Hepatocyte (in vitro differentiated cells): Measurements from ENCODE around the gene ZBTB7B. TPM values are rescaled to one million over a fixed set of nuclear protein-coding genes. Genes with fewer than 3 reads are reported as not detected.

Source experiments
- DNase-seq: peaks from one replicate; pipeline ENCODE4 v3.0.0-alpha.2; 2016; ENCODE audit warnings: low spot score
- H2AFZ ChIP-seq: fragments of 200-600 bp; sonication (generic); 2 replicates; pipeline ENCODE4 v1.6.0; 2016; ENCODE audit warnings: antibody characterized with exemption, mild to moderate bottlenecking
- H3K27ac ChIP-seq: fragments of 200-600 bp; sonication (generic); 2 replicates; pipeline ENCODE4 v1.5.1; 2016; ENCODE audit warnings: mild to moderate bottlenecking
- H3K27me3 ChIP-seq: fragments of 200-600 bp; sonication (generic); 2 replicates; pipeline ENCODE4 v1.6.1; 2016
- H3K36me3 ChIP-seq: fragments of 200-600 bp; sonication (generic); replicated peaks from 2 replicates; pipeline ENCODE4 v1.5.1; 2016; ENCODE audit warnings: low read depth; ENCODE audit not compliant: insufficient read depth
- H3K4me1 ChIP-seq: fragments of 200-600 bp; sonication (generic); 2 replicates; pipeline ENCODE4 v1.5.1; 2016; ENCODE audit warnings: mild to moderate bottlenecking, moderate library complexity; ENCODE audit not compliant: insufficient read depth
- H3K4me2 ChIP-seq: fragments of 200-600 bp; sonication (generic); 2 replicates; pipeline ENCODE4 v1.6.0; 2016
- H3K4me3 ChIP-seq: fragments of 200-600 bp; sonication (generic); 2 replicates; pipeline ENCODE4 v1.5.1; 2016; ENCODE audit warnings: mild to moderate bottlenecking
- H3K79me2 ChIP-seq: fragments of 200-600 bp; sonication (generic); 2 replicates; pipeline ENCODE4 v1.6.0; 2017; ENCODE audit warnings: mild to moderate bottlenecking
- H3K9me2 ChIP-seq: fragments of 200-600 bp; sonication (generic); replicated peaks from 2 replicates; pipeline ENCODE4 v1.6.0; 2017; ENCODE audit warnings: mild to moderate bottlenecking; ENCODE audit not compliant: insufficient read depth
- H3K9me3 ChIP-seq: fragments of 200-600 bp; sonication (generic); 2 replicates; pipeline ENCODE4 v1.5.1; 2016; ENCODE audit warnings: low read depth, mild to moderate bottlenecking
- H4K20me1 ChIP-seq: fragments of 200-600 bp; sonication (generic); 2 replicates; pipeline ENCODE4 v1.6.0; 2016; ENCODE audit warnings: mild to moderate bottlenecking; ENCODE audit not compliant: insufficient read depth, poor library complexity, severe bottlenecking
- CTCF ChIP-seq: fragments of 200-600 bp; sonication (generic); IDR thresholded peaks from 2 replicates; pipeline ENCODE4 v1.5.1; 2016; ENCODE audit warnings: antibody characterized with exemption, mild to moderate bottlenecking; ENCODE audit not compliant: poor library complexity
- EZH2 ChIP-seq: fragments of 200-600 bp; sonication (generic); IDR thresholded peaks from 2 replicates; pipeline ENCODE4 v1.6.1; 2016; ENCODE audit warnings: antibody characterized with exemption, mild to moderate bottlenecking, borderline replicate concordance
- EZH2phosphoT487 ChIP-seq: fragments of 200-600 bp; sonication (generic); IDR thresholded peaks from one replicate; pipeline ENCODE4 v1.6.1; 2018; ENCODE audit warnings: antibody characterized with exemption, mild to moderate bottlenecking, low read depth, moderate library complexity; ENCODE audit not compliant: unreplicated experiment, severe bottlenecking
- WGBS: methylation state at CpG from one replicate; pipeline ENCODE4 v1.1.6; 2016; ENCODE audit warnings: low lambda C conversion rate; ENCODE audit errors: missing lambda C conversion rate; 5-methylcytosine and 5-hydroxymethylcytosine counted together
- polyA plus RNA-seq: library from polyadenylated mRNA; unstranded; fragments of >200 nt; fragmentation: Nextera tagmentation; extraction: Ambion mirVana; gene quantifications from 2 replicates; pipeline ENCODE4 v1.2.1, GENCODE V29; 2016
- total RNA-seq: library from RNA; depleted of rRNA; stranded (reverse); fragments of >200 nt; gene quantifications from 2 replicates; pipeline ENCODE4 v1.2.3, GENCODE V29; 2014

ZBTB7B gene
- total and polyA plus RNA-seq, 2 experiments from 2014 or later = 13.3 to 29.2 TPM

GRCh38 chr1:155003766-155004351, 1.3 kb downstream of the ZBTB7B start:
- peak overlapping the region; percentile 94 for H3K4me3 ChIP-seq
- peak overlapping the region; percentile 41 for H2AFZ ChIP-seq
- no peaks in the 10 kb centered on the region for H3K36me3 ChIP-seq
- H3K27ac ChIP-seq = peak overlapping the region; percentile 92
- H3K9me3 ChIP-seq = no peaks in the 10 kb centered on the region
- peak; percentile 63 for DNase-seq
- peaks cover 63% of the 10 kb centered on the region for H3K79me2 ChIP-seq
- H3K4me2 ChIP-seq = peak overlapping the region; percentile 95
- 3% methylated on average over 8 of the region's 34 CpGs for WGBS
- peaks cover 10% of the 10 kb centered on the region for H4K20me1 ChIP-seq
- H3K4me1 ChIP-seq = peaks cover 24% of the 10 kb centered on the region
- TF ChIP-seq EZH2phosphoT487 = no peak
- no peak for TF ChIP-seq EZH2
- no peak for TF ChIP-seq CTCF
- H3K9me2 ChIP-seq = no peaks in the 10 kb centered on the region
- H3K27me3 ChIP-seq = no peaks in the 10 kb centered on the region

GRCh38 chr1:155004352-155005075, 1.9 kb downstream of the ZBTB7B start:
- Histone ChIP-seq H3K9me3 (no peaks in the 10 kb centered on the region), H3K36me3 (no peaks in the 10 kb centered on the region), H3K27me3 (no peaks in the 10 kb centered on the region), H4K20me1 (peaks cover 11% of the 10 kb centered on the region), H3K4me1 (peaks cover 24% of the 10 kb centered on the region), H3K27ac (peak overlapping the region; percentile 92), H3K4me3 (peak overlapping the region; percentile 94), H3K9me2 (no peaks in the 10 kb centered on the region), H3K4me2 (peak overlapping the region; percentile 95), H3K79me2 (peaks cover 68% of the 10 kb centered on the region), H2AFZ (no peak overlapping the region)
- 49% methylated on average over 5 of the region's 5 CpGs for WGBS
- DNase-seq = no peak
- TF ChIP-seq EZH2 = no peak
- TF ChIP-seq CTCF = no peak
- no peak for TF ChIP-seq EZH2phosphoT487

GRCh38 chr1:155005076-155006011, 2.7 kb downstream of the ZBTB7B start:
- no peak overlapping the region for H2AFZ ChIP-seq
- no peaks in the 10 kb centered on the region for H3K36me3 ChIP-seq
- H3K27ac ChIP-seq = peak overlapping the region; percentile 92
- peaks cover 12% of the 10 kb centered on the region for H4K20me1 ChIP-seq
- no peaks in the 10 kb centered on the region for H3K27me3 ChIP-seq
- H3K9me2 ChIP-seq = no peaks in the 10 kb centered on the region
- H3K9me3 ChIP-seq = no peaks in the 10 kb centered on the region
- peaks cover 76% of the 10 kb centered on the region for H3K79me2 ChIP-seq
- WGBS = 94% methylated on average over 12 of the region's 17 CpGs
- TF ChIP-seq EZH2 = no peak
- TF ChIP-seq EZH2phosphoT487 = no peak
- no peak for TF ChIP-seq CTCF
- H3K4me2 ChIP-seq = peak overlapping the region; percentile 95
- no peak overlapping the region for H3K4me3 ChIP-seq
- DNase-seq = no peak
- peaks cover 27% of the 10 kb centered on the region for H3K4me1 ChIP-seq
